Neural cell (in vitro differentiated cells): ENCODE measurements around the gene THAP8. TPM values are rescaled to one million over a fixed set of nuclear protein-coding genes. Genes with fewer than 3 reads are reported as not detected.

Experiments used
- H2AFZ ChIP-seq: fragments of 200-600, 300-800 bp; sonication (generic), shearing (Covaris generic); 2 replicates; pipeline ENCODE4 v1.6.0; 2014; ENCODE audit warnings: low read depth, mild to moderate bottlenecking, antibody characterized with exemption, low read length, moderate library complexity
- H3F3A ChIP-seq: fragments of 200-600 bp; shearing (Covaris generic); 2 replicates; pipeline ENCODE4 v1.6.1; 2016; ENCODE audit warnings: mild to moderate bottlenecking, moderate library complexity, mixed read lengths, antibody characterized with exemption, low read length; ENCODE audit not compliant: insufficient read depth, poor library complexity, severe bottlenecking
- H3K27ac ChIP-seq: fragments of 200-600, 300-800 bp; sonication (generic), shearing (Covaris generic); 2 replicates; pipeline ENCODE4 v1.5.1; 2014; ENCODE audit warnings: mild to moderate bottlenecking, low read length, moderate library complexity
- H3K27me3 ChIP-seq: fragments of 300-800, 200-600 bp; sonication (generic), shearing (Covaris generic); 2 replicates; pipeline ENCODE4 v1.6.0; 2014; ENCODE audit warnings: mild to moderate bottlenecking, low read depth, low read length, moderate library complexity; ENCODE audit not compliant: insufficient read depth
- H3K36me3 ChIP-seq: fragments of 300-800, 200-600 bp; sonication (generic), shearing (Covaris generic); 2 replicates; pipeline ENCODE4 v1.5.1; 2014; ENCODE audit warnings: mild to moderate bottlenecking, antibody characterized with exemption, low read length, moderate library complexity; ENCODE audit not compliant: insufficient read depth
- H3K4me2 ChIP-seq: fragments of 300-800, 200-600 bp; sonication (generic), shearing (Covaris generic); 2 replicates; pipeline ENCODE4 v1.6.0; 2014; ENCODE audit warnings: mild to moderate bottlenecking, low read length
- H3K4me3 ChIP-seq: fragments of 300-800, 200-600 bp; sonication (generic), shearing (Covaris generic); 2 replicates; pipeline ENCODE4 v1.5.1; 2014; ENCODE audit warnings: mild to moderate bottlenecking, low read length, moderate library complexity
- H3K79me2 ChIP-seq: fragments of 200-600 bp; shearing (Covaris generic); replicated peaks from 2 replicates; pipeline ENCODE4 v1.6.0; 2014; ENCODE audit warnings: mild to moderate bottlenecking, low read length, moderate library complexity; ENCODE audit not compliant: insufficient read depth
- H3K9ac ChIP-seq: fragments of 300-800, 200-600 bp; sonication (generic), shearing (Covaris generic); 2 replicates; pipeline ENCODE4 v1.6.1; 2016; ENCODE audit warnings: mild to moderate bottlenecking, low read length, mixed read lengths
- H3K9me2 ChIP-seq: fragments of 200-600 bp; shearing (Covaris generic); 2 replicates; pipeline ENCODE4 v1.6.1; 2016; ENCODE audit warnings: mild to moderate bottlenecking, low read length, mixed read lengths; ENCODE audit not compliant: insufficient read depth
- H3K9me3 ChIP-seq: fragments of 200-600, 300-800 bp; sonication (generic), shearing (Covaris generic); 2 replicates; pipeline ENCODE4 v1.6.1; 2016; ENCODE audit warnings: mild to moderate bottlenecking, mixed run types, low read length, moderate library complexity, mixed read lengths
- H4K20me1 ChIP-seq: fragments of 200-600 bp; shearing (Covaris generic); 2 replicates; pipeline ENCODE4 v1.6.1; 2016; ENCODE audit warnings: mild to moderate bottlenecking, mixed run types; ENCODE audit not compliant: insufficient read depth
- EP300 ChIP-seq: fragments of 450-650 bp; conservative IDR thresholded peaks from 2 replicates; pipeline ENCODE4 v1.6.1; 2014; ENCODE audit warnings: antibody characterized with exemption, mild to moderate bottlenecking, moderate library complexity; ENCODE audit not compliant: poor library complexity, severe bottlenecking
- EZH2 ChIP-seq: fragments of 200-600, 300-800 bp; shearing (Covaris generic), sonication (generic); IDR thresholded peaks from 2 replicates; pipeline ENCODE4 v1.6.1; 2014; ENCODE audit warnings: antibody characterized with exemption, low read length, borderline replicate concordance, mild to moderate bottlenecking; ENCODE audit not compliant: insufficient read depth, poor library complexity, severe bottlenecking
- MXI1 ChIP-seq: fragments of 450-650 bp; conservative IDR thresholded peaks from 2 replicates; pipeline ENCODE4 v1.6.1; 2014; ENCODE audit warnings: antibody characterized with exemption, mild to moderate bottlenecking; ENCODE audit not compliant: poor library complexity, severe bottlenecking
- POLR2AphosphoS5 ChIP-seq: IDR thresholded peaks from 2 replicates; pipeline ENCODE4 v1.6.1; 2012
- RAD21 ChIP-seq: fragments of 450-650 bp; conservative IDR thresholded peaks from 2 replicates; pipeline ENCODE4 v1.6.1; 2014; ENCODE audit warnings: antibody characterized with exemption, mild to moderate bottlenecking, moderate library complexity
- SMC3 ChIP-seq: fragments of 450-650 bp; conservative IDR thresholded peaks from 2 replicates; pipeline ENCODE4 v1.6.1; 2014; ENCODE audit warnings: antibody characterized with exemption, mild to moderate bottlenecking, moderate library complexity; ENCODE audit not compliant: poor library complexity
- TAF1 ChIP-seq: IDR thresholded peaks from 2 replicates; pipeline ENCODE4 v1.6.1; 2012; ENCODE audit warnings: low read depth
- polyA plus RNA-seq: library from polyadenylated mRNA; depleted of rRNA; stranded (reverse); fragments of >200 nt; gene quantifications from 2 replicates; pipeline ENCODE4 v1.2.3, GENCODE V29; 2014
- TF ChIP-seq, protein P1 (sequence below): fragments of 450-650 bp; IDR thresholded peaks from 2 replicates; pipeline ENCODE4 v1.5.1; 2014; ENCODE audit warnings: antibody characterized with exemption, mild to moderate bottlenecking, moderate library complexity; ENCODE audit not compliant: poor library complexity, severe bottlenecking
- TF ChIP-seq, protein P2 (sequence below): IDR thresholded peaks from 2 replicates; pipeline ENCODE4 v1.6.1; 2012; ENCODE audit warnings: borderline replicate concordance

The THAP8 gene
- polyA plus RNA-seq, 1 donor from 2014 or later = 5.5 TPM

DNA sequence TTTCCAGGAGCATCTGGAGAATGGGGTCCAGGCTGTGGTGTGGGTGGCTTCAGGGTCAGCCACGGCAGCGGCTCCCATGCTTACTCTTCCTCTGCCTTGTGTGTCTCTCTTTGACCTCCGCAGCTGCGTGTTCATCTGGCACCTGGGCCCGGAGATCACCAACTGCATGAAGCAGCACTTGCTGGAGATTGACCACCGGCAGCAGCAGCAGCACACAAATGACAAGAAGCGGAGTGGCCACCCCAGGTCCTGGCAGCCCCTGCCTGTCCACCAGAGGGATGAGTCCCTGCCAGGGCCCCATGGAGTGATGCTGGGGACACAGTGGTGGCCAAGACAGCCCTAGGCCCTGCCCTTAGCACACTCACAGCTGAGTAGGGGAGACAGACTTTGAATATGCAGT lies 38.5 kb upstream of the THAP8 start:
- Histone ChIP-seq H3K9ac (no peak overlapping the region), H3K36me3 (no peaks in the 10 kb centered on the region), H3K9me3 (no peaks in the 10 kb centered on the region), H3K27me3 (no peaks in the 10 kb centered on the region), H3K4me3 (no peak overlapping the region), H2AFZ (no peak overlapping the region), H3K9me2 (no peaks in the 10 kb centered on the region), H4K20me1 (no peaks in the 10 kb centered on the region), H3K27ac (no peak overlapping the region), H3K79me2 (no peaks in the 10 kb centered on the region), H3F3A (no peaks in the 10 kb centered on the region), H3K4me2 (no peak overlapping the region)
- TF ChIP-seq, protein P1, sequence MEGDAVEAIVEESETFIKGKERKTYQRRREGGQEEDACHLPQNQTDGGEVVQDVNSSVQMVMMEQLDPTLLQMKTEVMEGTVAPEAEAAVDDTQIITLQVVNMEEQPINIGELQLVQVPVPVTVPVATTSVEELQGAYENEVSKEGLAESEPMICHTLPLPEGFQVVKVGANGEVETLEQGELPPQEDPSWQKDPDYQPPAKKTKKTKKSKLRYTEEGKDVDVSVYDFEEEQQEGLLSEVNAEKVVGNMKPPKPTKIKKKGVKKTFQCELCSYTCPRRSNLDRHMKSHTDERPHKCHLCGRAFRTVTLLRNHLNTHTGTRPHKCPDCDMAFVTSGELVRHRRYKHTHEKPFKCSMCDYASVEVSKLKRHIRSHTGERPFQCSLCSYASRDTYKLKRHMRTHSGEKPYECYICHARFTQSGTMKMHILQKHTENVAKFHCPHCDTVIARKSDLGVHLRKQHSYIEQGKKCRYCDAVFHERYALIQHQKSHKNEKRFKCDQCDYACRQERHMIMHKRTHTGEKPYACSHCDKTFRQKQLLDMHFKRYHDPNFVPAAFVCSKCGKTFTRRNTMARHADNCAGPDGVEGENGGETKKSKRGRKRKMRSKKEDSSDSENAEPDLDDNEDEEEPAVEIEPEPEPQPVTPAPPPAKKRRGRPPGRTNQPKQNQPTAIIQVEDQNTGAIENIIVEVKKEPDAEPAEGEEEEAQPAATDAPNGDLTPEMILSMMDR = no peak

DNA sequence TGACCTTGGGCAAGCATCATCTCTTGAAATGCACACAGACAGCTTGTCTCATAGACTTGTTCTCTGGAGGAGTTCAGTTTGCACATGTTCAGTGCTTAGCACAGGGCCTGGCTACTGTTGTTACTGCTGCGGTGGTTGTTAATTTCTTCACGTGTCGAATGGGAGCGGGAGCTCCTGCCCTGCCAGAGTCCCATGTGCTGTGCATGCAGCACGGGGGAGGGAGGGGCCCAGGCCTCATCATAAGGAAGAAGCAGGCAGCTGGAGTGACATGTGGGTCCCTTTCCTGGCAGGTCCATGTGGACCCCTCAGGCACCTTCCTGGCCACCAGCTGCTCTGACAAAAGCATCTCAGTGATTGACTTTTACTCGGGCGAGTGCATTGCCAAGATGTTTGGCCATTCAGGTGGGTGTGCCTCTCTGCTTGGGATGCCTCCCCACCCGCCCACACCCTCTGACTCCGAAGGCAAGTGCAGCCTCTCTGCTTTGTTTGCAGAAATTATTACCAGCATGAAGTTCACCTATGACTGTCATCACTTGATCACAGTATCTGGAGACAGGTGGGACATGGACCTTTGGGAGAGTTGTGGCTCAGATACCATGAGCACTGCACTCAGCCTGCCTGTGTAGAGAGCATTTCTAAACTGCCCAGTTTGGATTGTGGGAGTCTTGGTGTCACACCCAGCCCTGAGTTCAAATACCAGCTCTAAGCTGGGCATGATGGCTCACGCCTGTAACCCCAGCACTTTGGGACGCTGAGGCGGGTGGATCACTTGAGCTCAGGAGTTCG lies 37.0 kb upstream of the THAP8 start:
- H3K9me3 ChIP-seq = no peaks in the 10 kb centered on the region
- H3K79me2 ChIP-seq = no peaks in the 10 kb centered on the region
- H3K27ac ChIP-seq = no peak overlapping the region
- H3K36me3 ChIP-seq = no peaks in the 10 kb centered on the region
- H3K27me3 ChIP-seq = no peaks in the 10 kb centered on the region
- no peaks in the 10 kb centered on the region for H3K9me2 ChIP-seq
- no peak overlapping the region for H3K4me3 ChIP-seq
- H2AFZ ChIP-seq = no peak overlapping the region
- TF ChIP-seq, protein P2, sequence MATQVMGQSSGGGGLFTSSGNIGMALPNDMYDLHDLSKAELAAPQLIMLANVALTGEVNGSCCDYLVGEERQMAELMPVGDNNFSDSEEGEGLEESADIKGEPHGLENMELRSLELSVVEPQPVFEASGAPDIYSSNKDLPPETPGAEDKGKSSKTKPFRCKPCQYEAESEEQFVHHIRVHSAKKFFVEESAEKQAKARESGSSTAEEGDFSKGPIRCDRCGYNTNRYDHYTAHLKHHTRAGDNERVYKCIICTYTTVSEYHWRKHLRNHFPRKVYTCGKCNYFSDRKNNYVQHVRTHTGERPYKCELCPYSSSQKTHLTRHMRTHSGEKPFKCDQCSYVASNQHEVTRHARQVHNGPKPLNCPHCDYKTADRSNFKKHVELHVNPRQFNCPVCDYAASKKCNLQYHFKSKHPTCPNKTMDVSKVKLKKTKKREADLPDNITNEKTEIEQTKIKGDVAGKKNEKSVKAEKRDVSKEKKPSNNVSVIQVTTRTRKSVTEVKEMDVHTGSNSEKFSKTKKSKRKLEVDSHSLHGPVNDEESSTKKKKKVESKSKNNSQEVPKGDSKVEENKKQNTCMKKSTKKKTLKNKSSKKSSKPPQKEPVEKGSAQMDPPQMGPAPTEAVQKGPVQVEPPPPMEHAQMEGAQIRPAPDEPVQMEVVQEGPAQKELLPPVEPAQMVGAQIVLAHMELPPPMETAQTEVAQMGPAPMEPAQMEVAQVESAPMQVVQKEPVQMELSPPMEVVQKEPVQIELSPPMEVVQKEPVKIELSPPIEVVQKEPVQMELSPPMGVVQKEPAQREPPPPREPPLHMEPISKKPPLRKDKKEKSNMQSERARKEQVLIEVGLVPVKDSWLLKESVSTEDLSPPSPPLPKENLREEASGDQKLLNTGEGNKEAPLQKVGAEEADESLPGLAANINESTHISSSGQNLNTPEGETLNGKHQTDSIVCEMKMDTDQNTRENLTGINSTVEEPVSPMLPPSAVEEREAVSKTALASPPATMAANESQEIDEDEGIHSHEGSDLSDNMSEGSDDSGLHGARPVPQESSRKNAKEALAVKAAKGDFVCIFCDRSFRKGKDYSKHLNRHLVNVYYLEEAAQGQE = no peak
- TF ChIP-seq EZH2 (no peak), SMC3 (no peak), TAF1 (no peak), POLR2AphosphoS5 (no peak), EP300 (no peak), MXI1 (no peak), RAD21 (no peak)
- TF ChIP-seq, protein P1 = no peak
- no peak overlapping the region for H3K9ac ChIP-seq
- H3K4me2 ChIP-seq = no peak overlapping the region
- H4K20me1 ChIP-seq = no peaks in the 10 kb centered on the region
- H3F3A ChIP-seq = no peaks in the 10 kb centered on the region
